ENCODE data around the gene NKAIN2. TPM values are rescaled to one million over a fixed set of nuclear protein-coding genes. Genes with fewer than 3 reads are reported as not detected.

NKAIN2 gene
- total RNA-seq, 2 donors from 2014 or later, result 0.29 TPM; not detected in 1

- H3K27ac Mint-ChIP-seq, result no peak overlapping the region
- Histone ChIP-seq H3K36me3 (ENCODE audit: control insufficient read depth, insufficient read depth, low read length) (no peaks in the 10 kb centered on the region), H3K27me3 (ENCODE audit: control insufficient read depth, insufficient read depth, low read length, poor library complexity, severe bottlenecking) (no peaks in the 10 kb centered on the region), H3K4me3 (ENCODE audit: low read length) (no peak overlapping the region), H3K9me3 (ENCODE audit: control insufficient read depth, low read length) (no peaks in the 10 kb centered on the region), H3K9ac (ENCODE audit: extremely low read depth, low read length, poor library complexity, severe bottlenecking) (no peak overlapping the region), H3K27ac (ENCODE audit: low read depth, low read length) (no peak overlapping the region), H3K4me1 (ENCODE audit: control insufficient read depth, insufficient read depth, low read length) (peaks cover 12% of the 10 kb centered on the region)
- peaks cover 24% of the 10 kb centered on the region for H3K4me1 Mint-ChIP-seq
- DNase-seq, result no peak
- WGBS, 2 experiments (ENCODE audit: insufficient coverage in 1 of 2, insufficient read length in 1 of 2), result 66 to 82% methylated on average over 2 to 3 of the region's 3 CpGs
- H3K9me3 Mint-ChIP-seq, result no peaks in the 10 kb centered on the region
- H3K36me3 Mint-ChIP-seq (ENCODE audit: low read depth), result no peaks in the 10 kb centered on the region
- no peak overlapping the region for H3K4me3 Mint-ChIP-seq
- no peaks in the 10 kb centered on the region for H3K27me3 Mint-ChIP-seq (ENCODE audit: insufficient read depth)
- TF ChIP-seq CTCF (conservative IDR thresholded peaks at IDR 0.05), result no peak
Measured at GRCh38 chr6:124536842-124537191, 733.2 kb downstream of the NKAIN2 start.

GRCh38 chr6:124539096-124539495 lies 735.4 kb downstream of the NKAIN2 start:
- Mint-ChIP-seq H3K9me3 (no peaks in the 10 kb centered on the region), H3K36me3 (ENCODE audit: low read depth) (no peaks in the 10 kb centered on the region), H3K27me3 (ENCODE audit: insufficient read depth) (no peaks in the 10 kb centered on the region), H3K4me3 (no peak overlapping the region), H3K4me1 (peaks cover 24% of the 10 kb centered on the region), H3K27ac (no peak overlapping the region)
- peaks cover 12% of the 10 kb centered on the region for H3K4me1 ChIP-seq (ENCODE audit: control insufficient read depth, insufficient read depth, low read length)
- H3K36me3 ChIP-seq (ENCODE audit: control insufficient read depth, insufficient read depth, low read length), result no peaks in the 10 kb centered on the region
- no peak overlapping the region for H3K27ac ChIP-seq (ENCODE audit: low read depth, low read length)
- DNase-seq, result no peak
- no peak overlapping the region for H3K4me3 ChIP-seq (ENCODE audit: low read length)
- no peak overlapping the region for H3K9ac ChIP-seq (ENCODE audit: extremely low read depth, low read length, poor library complexity, severe bottlenecking)
- no peaks in the 10 kb centered on the region for H3K27me3 ChIP-seq (ENCODE audit: control insufficient read depth, insufficient read depth, low read length, poor library complexity, severe bottlenecking)
- TF ChIP-seq CTCF (conservative IDR thresholded peaks at IDR 0.05), result no peak
- no peaks in the 10 kb centered on the region for H3K9me3 ChIP-seq (ENCODE audit: control insufficient read depth, low read length)

GRCh38 chr6:124541573-124541972 lies 737.9 kb downstream of the NKAIN2 start:
- H3K4me3 ChIP-seq (ENCODE audit: low read length), result no peak overlapping the region
- 82 to 93% methylated on average over 2 of the region's 2 CpGs for WGBS, 2 experiments (ENCODE audit: insufficient coverage in 1 of 2, insufficient read length in 1 of 2)
- no peaks in the 10 kb centered on the region for H3K27me3 Mint-ChIP-seq (ENCODE audit: insufficient read depth)
- no peak overlapping the region for H3K4me3 Mint-ChIP-seq
- no peak overlapping the region for H3K27ac Mint-ChIP-seq
- no peak for DNase-seq
- no peak for TF ChIP-seq CTCF (conservative IDR thresholded peaks at IDR 0.05)
- no peak overlapping the region for H3K27ac ChIP-seq (ENCODE audit: low read depth, low read length)
- H3K36me3 Mint-ChIP-seq (ENCODE audit: low read depth), result no peaks in the 10 kb centered on the region
- H3K9me3 Mint-ChIP-seq, result no peaks in the 10 kb centered on the region
- H3K36me3 ChIP-seq (ENCODE audit: control insufficient read depth, insufficient read depth, low read length), result no peaks in the 10 kb centered on the region
- H3K4me1 Mint-ChIP-seq, result peaks cover 8% of the 10 kb centered on the region
- no peaks in the 10 kb centered on the region for H3K27me3 ChIP-seq (ENCODE audit: control insufficient read depth, insufficient read depth, low read length, poor library complexity, severe bottlenecking)
- H3K9ac ChIP-seq (ENCODE audit: extremely low read depth, low read length, poor library complexity, severe bottlenecking), result no peak overlapping the region
- H3K9me3 ChIP-seq (ENCODE audit: control insufficient read depth, low read length), result no peaks in the 10 kb centered on the region
- H3K4me1 ChIP-seq (ENCODE audit: control insufficient read depth, insufficient read depth, low read length), result peaks cover 2% of the 10 kb centered on the region
